HuH-7 (cell line): Measurements from ENCODE around the gene SMPD3.

ENCODE experiments used
- DNase-seq: peaks from one replicate; pipeline ENCODE4 v3.0.0; 2011; ENCODE audit warnings: low spot score

SMPD3 gene

GRCh38 chr16:68369168-68369567, 79.1 kb downstream of the SMPD3 start:
- no peak for DNase-seq

GRCh38 chr16:68368301-68368888, 79.9 kb downstream of the SMPD3 start:
- DNase-seq, result no peak

GRCh38 chr16:68367891-68368290, 80.4 kb downstream of the SMPD3 start:
- no peak for DNase-seq

- no peak for DNase-seq
These were observed 80.9 kb downstream of the SMPD3 start for GRCh38 chr16:68367440-68367839.

- peak; percentile 93 for DNase-seq
These were observed 81.3 kb downstream of the SMPD3 start for GRCh38 chr16:68367030-68367429.

GRCh38 chr16:68366062-68366461, 82.2 kb downstream of the SMPD3 start:
- no peak for DNase-seq

GRCh38 chr16:68365167-68365817, 83.0 kb downstream of the SMPD3 start:
- DNase-seq, result no peak

- no peak for DNase-seq
These were observed 83.7 kb downstream of the SMPD3 start for GRCh38 chr16:68364561-68364998.

GRCh38 chr16:68363658-68364521, 84.4 kb downstream of the SMPD3 start:
- DNase-seq, result no peak

- DNase-seq, result no peak
These were observed 85.2 kb downstream of the SMPD3 start for GRCh38 chr16:68362947-68363657.

GRCh38 chr16:68362262-68362913, 85.9 kb downstream of the SMPD3 start:
- no peak for DNase-seq

- DNase-seq, result no peak
These were observed 86.8 kb downstream of the SMPD3 start for GRCh38 chr16:68361485-68361884.

GRCh38 chr16:68360956-68361355, 87.4 kb downstream of the SMPD3 start:
- no peak for DNase-seq

- no peak for DNase-seq
These were observed 87.8 kb downstream of the SMPD3 start for GRCh38 chr16:68360547-68360946.

GRCh38 chr16:68359398-68360191, 88.7 kb downstream of the SMPD3 start:
- DNase-seq, result no peak

GRCh38 chr16:68358951-68359350, 89.4 kb downstream of the SMPD3 start:
- DNase-seq, result no peak

GRCh38 chr16:68357923-68358322, 90.4 kb downstream of the SMPD3 start:
- no peak for DNase-seq

GRCh38 chr16:68357521-68357922, 90.8 kb downstream of the SMPD3 start:
- DNase-seq, result no peak

GRCh38 chr16:68356919-68357286, 91.4 kb downstream of the SMPD3 start:
- no peak for DNase-seq

GRCh38 chr16:68356249-68356918, 91.9 kb downstream of the SMPD3 start:
- no peak for DNase-seq
